A549 (cell line): ENCODE results near the gene TECTB. TPM values are rescaled to one million over a fixed set of nuclear protein-coding genes. Genes with fewer than 3 reads are reported as not detected.

Experiments used
- ATAC-seq, 2 experiments: fragments of 200-7000 bp in 1 of 2; fragments of >200 bp in 1 of 2; cut with Nextera tagmentation in 1 of 2; cut with Tn5 transposase in 1 of 2; 3 replicates each; pipeline versions ENCODE4 v1.8.0 to v1.9.1; 2018 to 2020; ENCODE audit warnings: mild to moderate bottlenecking in 1 of 2, moderate library complexity in 1 of 2
- CTCF ChIA-PET: fragments of 300-600 bp; sonication (Branson Sonifier 250); formaldehyde crosslinking; extraction: SDS; loops from one replicate; lab custom pipeline; 2021; ENCODE audit warnings: antibody characterized with exemption, inconsistent platforms; lab: Yijun Ruan, JAX
- POLR2A ChIA-PET: fragments of 350-600 bp; formaldehyde crosslinking; extraction: SDS; loops from one replicate; lab custom pipeline; 2021; ENCODE audit warnings: antibody characterized with exemption, inconsistent platforms; lab: Yijun Ruan, JAX
- DNase-seq, 2 experiments: peaks; one replicate each; pipeline versions ENCODE4 v3.0.0 to v3.0.0-alpha.2; 2011 to 2016; ENCODE audit warnings: low read depth in 1 of 2, low spot score in 1 of 2
- FAIRE-seq: peaks from 2 replicates; lab custom pipeline; 2011; peaks lifted over from hg19 to GRCh38; lab: Jason Lieb, UNC
- H3K27ac ChIP-seq, 2 experiments: fragments of >200 bp; sonication (Bioruptor Twin); formaldehyde crosslinking; 3 replicates each; pipeline ENCODE4 v1.5.1; 2016 to 2017
- H3K4me1 ChIP-seq: fragments of >200 bp; sonication (Bioruptor Twin); formaldehyde crosslinking; 3 replicates; pipeline ENCODE4 v1.6.1; 2016
- H3K4me2 ChIP-seq: fragments of >200 bp; sonication (Bioruptor Twin); formaldehyde crosslinking; 3 replicates; pipeline ENCODE4 v1.6.1; 2016
- H3K4me3 ChIP-seq: fragments of >200 bp; sonication (Bioruptor Twin); formaldehyde crosslinking; 3 replicates; pipeline ENCODE4 v1.5.1; 2016
- H3K9me3 ChIP-seq: fragments of >200 bp; sonication (Bioruptor Twin); formaldehyde crosslinking; 3 replicates; pipeline ENCODE4 v1.6.1; 2016
- CBX8 ChIP-seq: fragments of 200-600 bp; sonication (generic); IDR thresholded peaks from 2 replicates; pipeline ENCODE4 v1.6.1; 2016
- EHMT2 ChIP-seq: fragments of 200-600 bp; sonication (generic); IDR thresholded peaks from 2 replicates; pipeline ENCODE4 v1.6.1; 2016; ENCODE audit warnings: antibody characterized with exemption, low read depth, mild to moderate bottlenecking, moderate library complexity
- ESRRA ChIP-seq: fragments of 150-350 bp; IDR thresholded peaks from 2 replicates; pipeline ENCODE4 v1.6.1; 2014; ENCODE audit warnings: mild to moderate bottlenecking, low read length, borderline replicate concordance
- GATA3 ChIP-seq: IDR thresholded peaks from 2 replicates; pipeline ENCODE4 v1.6.1; 2012; ENCODE audit warnings: borderline replicate concordance
- HDAC2 ChIP-seq: fragments of 200-600 bp; sonication (generic); IDR thresholded peaks from 2 replicates; pipeline ENCODE4 v1.6.1; 2016
- HEYL ChIP-seq: fragments of 250-450 bp; sonication (Bioruptor Pico); IDR thresholded peaks from 2 replicates; pipeline ENCODE4 v1.8.0; 2021; ENCODE audit warnings: mild to moderate bottlenecking, moderate library complexity
- HOXB5 ChIP-seq: fragments of 250-450 bp; sonication (Bioruptor Pico); IDR thresholded peaks from 2 replicates; pipeline ENCODE4 v1.5.0; 2020; ENCODE audit warnings: mild to moderate bottlenecking, moderate library complexity
- MAFK ChIP-seq: fragments of 450-650 bp; IDR thresholded peaks from 2 replicates; pipeline ENCODE4 v1.6.1; 2014; ENCODE audit not compliant: partially characterized antibody
- MAZ ChIP-seq: fragments of 150-350 bp; IDR thresholded peaks from 2 replicates; pipeline ENCODE4 v1.6.1; 2014; ENCODE audit warnings: antibody characterized with exemption, low read depth, low read length, borderline replicate concordance
- NR3C1 ChIP-seq: fragments of >200 bp; sonication (Bioruptor Twin); formaldehyde crosslinking; IDR thresholded peaks from 3 replicates; pipeline ENCODE4 v1.6.1; 2017
- RCOR1 ChIP-seq: fragments of 150-350 bp; IDR thresholded peaks from 2 replicates; pipeline ENCODE4 v1.6.1; 2014; ENCODE audit warnings: antibody characterized with exemption, low read length, low read depth
- RNF2 ChIP-seq: fragments of 200-600 bp; sonication (generic); IDR thresholded peaks from 2 replicates; pipeline ENCODE4 v1.6.1; 2016; ENCODE audit warnings: low read depth, mild to moderate bottlenecking, antibody characterized with exemption, moderate library complexity, borderline replicate concordance
- TFCP2L1 ChIP-seq: fragments of 250-450 bp; sonication (Bioruptor Pico); IDR thresholded peaks from 2 replicates; pipeline ENCODE4 v1.5.0; 2021; ENCODE audit warnings: mild to moderate bottlenecking
- TP53 ChIP-seq: fragments of 250-450 bp; sonication (Bioruptor Pico); IDR thresholded peaks from 2 replicates; pipeline ENCODE4 v1.5.0; 2021; ENCODE audit warnings: mild to moderate bottlenecking, moderate library complexity
- USF2 ChIP-seq: fragments of 450-650 bp; IDR thresholded peaks from 2 replicates; pipeline ENCODE4 v1.6.1; 2014; ENCODE audit warnings: antibody characterized with exemption
- ZFP36 ChIP-seq: fragments of 450-650 bp; IDR thresholded peaks from 2 replicates; pipeline ENCODE4 v1.6.1; 2014; ENCODE audit warnings: borderline replicate concordance; ENCODE audit not compliant: partially characterized antibody
- ZNF302 ChIP-seq: fragments of 250-450 bp; sonication (Bioruptor Pico); IDR thresholded peaks from 2 replicates; pipeline ENCODE4 v1.9.0; 2021; ENCODE audit warnings: inconsistent platforms, mild to moderate bottlenecking, moderate library complexity
- ZSCAN20 ChIP-seq: fragments of 250-450 bp; sonication (Bioruptor Pico); IDR thresholded peaks from 2 replicates; pipeline ENCODE4 v1.8.0; 2022; ENCODE audit warnings: mild to moderate bottlenecking, moderate library complexity
- WGBS: methylation state at CpG from one replicate; pipeline ENCODE4 v1.1.6; 2017; ENCODE audit errors: missing lambda C conversion rate; 5-methylcytosine and 5-hydroxymethylcytosine counted together
- polyA plus RNA-seq, 4 experiments: library from polyadenylated mRNA; depleted of rRNA in 3 of 4; stranded (reverse); fragments of >200 nt; fragmentation: RNase III in 1 of 4; extraction: RNeasy Plus Mini Kit Qiagen cat#74134 plus additional on column Dnase treatment in 1 of 4; gene quantifications; 2 replicates in 3 of 4; 3 replicates in 1 of 4; pipeline ENCODE4 v1.2.3, GENCODE V29; 2011 to 2017
- TF ChIP-seq, protein P1 (sequence below): fragments of >200 bp; sonication (Bioruptor Twin); formaldehyde crosslinking; IDR thresholded peaks from 3 replicates; pipeline ENCODE4 v1.5.1; 2016
- TF ChIP-seq, protein P2 (sequence below): fragments of 250-450 bp; sonication (Bioruptor Pico); IDR thresholded peaks from 2 replicates; pipeline ENCODE4 v1.5.0; 2020; ENCODE audit warnings: low read depth, mild to moderate bottlenecking, moderate library complexity

The TECTB gene
- polyA plus RNA-seq, 2 of the 4 experiments (the other 2 are of a cell fraction): not detected

- ATAC-seq: no peak
- 69% methylated on average over 25 of the region's 46 CpGs for WGBS
- H3K4me1 ChIP-seq: no peaks in the 10 kb centered on the region
- TF ChIP-seq MAFK (no peak), TP53 (CRISPR knock-in tag) (no peak), NR3C1 (no peak), TFCP2L1 (CRISPR knock-in tag) (no peak)
- TF ChIP-seq, all 56 proteins: peak for 0
- no peak overlapping the region for H3K4me2 ChIP-seq
- ChIA-PET POLR2A (no interaction called here), CTCF (no interaction called here)
- H3K9me3 ChIP-seq: no peaks in the 10 kb centered on the region
- FAIRE-seq: no peak
- H3K4me3 ChIP-seq: no peak overlapping the region
- DNase-seq: no peak
- H3K27ac ChIP-seq: no peak overlapping the region
Observed at GRCh38 chr10:112349521-112350085, 66.4 kb downstream of the TECTB start.

- TF ChIP-seq ZSCAN20 (no peak), ZFP36 (no peak), MAZ (no peak), HEYL (CRISPR knock-in tag) (no peak), HDAC2 (no peak), ZNF302 (no peak), CBX8 (no peak)
- ChIA-PET CTCF (interaction anchor here (2.0 kb wide), 1 partner anchor 21 kb away, joined by 4 read pairs; no protein-coding TSS in a partner anchor), POLR2A (no interaction called here)
- Histone ChIP-seq H3K27ac (no peak overlapping the region), H3K4me3 (no peak overlapping the region), H3K4me1 (no peaks in the 10 kb centered on the region), H3K9me3 (no peaks in the 10 kb centered on the region), H3K4me2 (no peak overlapping the region)
- ATAC-seq (no peak), FAIRE-seq (no peak), DNase-seq (no peak)
- 69% methylated on average over 8 of the region's 8 CpGs for WGBS
Observed at GRCh38 chr10:112351146-112351545, 67.9 kb downstream of the TECTB start.

DNA sequence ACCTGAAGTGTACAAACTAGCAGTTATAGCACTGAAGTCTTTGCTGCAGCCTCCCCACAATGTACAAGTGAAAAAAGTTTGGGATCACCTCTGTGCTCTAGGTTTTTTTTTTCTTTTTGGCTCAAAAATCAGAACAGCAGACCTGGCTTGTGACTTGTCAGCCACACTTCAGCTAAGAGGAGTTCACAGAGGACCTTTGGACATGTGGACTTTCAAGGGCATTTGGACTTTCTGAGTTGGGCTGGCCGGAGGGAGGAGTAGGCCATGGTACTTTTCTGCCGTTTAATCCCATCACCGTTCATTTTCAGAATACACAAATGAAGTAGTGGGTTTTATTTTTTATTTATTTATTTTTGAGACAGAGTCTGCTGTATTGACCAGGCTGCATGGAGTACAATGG lies 68.8 kb downstream of the TECTB start:
- FAIRE-seq (no peak), DNase-seq (no peak)
- H3K9me3 ChIP-seq: no peaks in the 10 kb centered on the region
- no peak overlapping the region for H3K27ac ChIP-seq
- no peak overlapping the region for H3K4me3 ChIP-seq
- no peak overlapping the region for H3K4me2 ChIP-seq
- TF ChIP-seq MAFK: no peak
- TF ChIP-seq RNF2: no peak
- no peak for TF ChIP-seq RCOR1
- TF ChIP-seq, protein P1, sequence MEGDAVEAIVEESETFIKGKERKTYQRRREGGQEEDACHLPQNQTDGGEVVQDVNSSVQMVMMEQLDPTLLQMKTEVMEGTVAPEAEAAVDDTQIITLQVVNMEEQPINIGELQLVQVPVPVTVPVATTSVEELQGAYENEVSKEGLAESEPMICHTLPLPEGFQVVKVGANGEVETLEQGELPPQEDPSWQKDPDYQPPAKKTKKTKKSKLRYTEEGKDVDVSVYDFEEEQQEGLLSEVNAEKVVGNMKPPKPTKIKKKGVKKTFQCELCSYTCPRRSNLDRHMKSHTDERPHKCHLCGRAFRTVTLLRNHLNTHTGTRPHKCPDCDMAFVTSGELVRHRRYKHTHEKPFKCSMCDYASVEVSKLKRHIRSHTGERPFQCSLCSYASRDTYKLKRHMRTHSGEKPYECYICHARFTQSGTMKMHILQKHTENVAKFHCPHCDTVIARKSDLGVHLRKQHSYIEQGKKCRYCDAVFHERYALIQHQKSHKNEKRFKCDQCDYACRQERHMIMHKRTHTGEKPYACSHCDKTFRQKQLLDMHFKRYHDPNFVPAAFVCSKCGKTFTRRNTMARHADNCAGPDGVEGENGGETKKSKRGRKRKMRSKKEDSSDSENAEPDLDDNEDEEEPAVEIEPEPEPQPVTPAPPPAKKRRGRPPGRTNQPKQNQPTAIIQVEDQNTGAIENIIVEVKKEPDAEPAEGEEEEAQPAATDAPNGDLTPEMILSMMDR: no peak
- TF ChIP-seq, all 56 proteins: peak for 0
- no peaks in the 10 kb centered on the region for H3K4me1 ChIP-seq
- POLR2A ChIA-PET: no interaction called here
- WGBS: 70% methylated on average over 3 of the region's 3 CpGs
- CTCF ChIA-PET: interaction anchor here (2.0 kb wide), 1 partner anchor 20 kb away, joined by 4 read pairs; no protein-coding TSS in a partner anchor
- ATAC-seq: no peak

DNA sequence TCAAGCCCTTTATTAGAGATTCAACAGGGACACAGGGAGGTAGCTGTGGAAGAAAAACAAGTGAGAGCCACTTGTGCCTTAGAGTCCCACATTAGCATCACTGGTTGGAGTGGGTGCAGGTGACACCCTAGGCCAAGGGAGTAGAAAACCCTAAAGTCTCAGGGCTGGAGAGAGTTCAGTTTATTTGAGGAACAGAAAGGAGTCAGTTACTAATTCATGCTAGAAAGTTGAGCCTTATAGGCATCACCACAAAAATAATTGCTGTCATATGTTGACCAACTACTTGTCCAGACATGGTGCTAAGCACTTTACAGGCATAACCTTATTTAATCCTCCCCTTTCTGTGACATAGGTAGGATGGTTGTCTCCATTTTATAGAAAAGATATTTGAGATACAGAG lies 69.8 kb downstream of the TECTB start:
- H3K27ac ChIP-seq: no peak overlapping the region
- H3K4me1 ChIP-seq: no peaks in the 10 kb centered on the region
- DNase-seq (no peak), ATAC-seq (no peak), FAIRE-seq (no peak)
- CTCF ChIA-PET: interaction anchor here (2.0 kb wide), 1 partner anchor 19 kb away, joined by 4 read pairs; no protein-coding TSS in a partner anchor
- H3K9me3 ChIP-seq: no peaks in the 10 kb centered on the region
- POLR2A ChIA-PET: no interaction called here
- TF ChIP-seq HDAC2: no peak
- no peak for TF ChIP-seq GATA3
- no peak for TF ChIP-seq USF2
- no peak for TF ChIP-seq HOXB5 (CRISPR knock-in tag)
- TF ChIP-seq EHMT2: no peak
- TF ChIP-seq ESRRA: no peak
- no peak for TF ChIP-seq TP53 (CRISPR knock-in tag)
- TF ChIP-seq, protein P2, sequence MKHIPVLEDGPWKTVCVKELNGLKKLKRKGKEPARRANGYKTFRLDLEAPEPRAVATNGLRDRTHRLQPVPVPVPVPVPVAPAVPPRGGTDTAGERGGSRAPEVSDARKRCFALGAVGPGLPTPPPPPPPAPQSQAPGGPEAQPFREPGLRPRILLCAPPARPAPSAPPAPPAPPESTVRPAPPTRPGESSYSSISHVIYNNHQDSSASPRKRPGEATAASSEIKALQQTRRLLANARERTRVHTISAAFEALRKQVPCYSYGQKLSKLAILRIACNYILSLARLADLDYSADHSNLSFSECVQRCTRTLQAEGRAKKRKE: no peak
- TF ChIP-seq, all 56 proteins: peak for 0
- no peak overlapping the region for H3K4me2 ChIP-seq
- H3K4me3 ChIP-seq: no peak overlapping the region
